Coronary artery (tissue), 2 donors: ENCODE measurements around the gene SLC25A5.

Experiments used
- DNase-seq: peaks from one replicate; pipeline ENCODE4 v3.0.0-alpha.2; 2017; ENCODE audit warnings: low spot score
- H3K27ac ChIP-seq, 2 donors: fragments of 200-600 bp; sonication (generic); one replicate each; pipeline ENCODE4 v1.5.1; 2016 to 2019
- H3K4me3 ChIP-seq: fragments of 200-600 bp; sonication (generic); 2 replicates; pipeline ENCODE4 v1.5.1; 2016; ENCODE audit warnings: mild to moderate bottlenecking, moderate library complexity
- CTCF ChIP-seq: fragments of 200-600 bp; sonication (generic); IDR thresholded peaks from one replicate; pipeline ENCODE4 v1.5.1; 2019; ENCODE audit warnings: antibody characterized with exemption

The SLC25A5 gene

GRCh38 chrX:119475389-119476101, 7.3 kb downstream of the SLC25A5 start:
- no peak for TF ChIP-seq CTCF
- no peak overlapping the region for H3K4me3 ChIP-seq
- no peak overlapping the region for H3K27ac ChIP-seq
- DNase-seq, result no peak

- no peak for TF ChIP-seq CTCF
- Histone ChIP-seq H3K27ac (no peak overlapping the region), H3K4me3 (no peak overlapping the region)
- no peak for DNase-seq
These were observed 9.6 kb downstream of the SLC25A5 start for GRCh38 chrX:119477812-119478232.

GRCh38 chrX:119478504-119478903, 10.3 kb downstream of the SLC25A5 start:
- Histone ChIP-seq H3K27ac (no peak overlapping the region), H3K4me3 (no peak overlapping the region)
- TF ChIP-seq CTCF, result no peak
- DNase-seq, result no peak

GRCh38 chrX:119479845-119480244, 11.6 kb downstream of the SLC25A5 start:
- no peak for TF ChIP-seq CTCF
- Histone ChIP-seq H3K27ac (no peak overlapping the region), H3K4me3 (no peak overlapping the region)
- DNase-seq, result no peak

- TF ChIP-seq CTCF, result no peak
- Histone ChIP-seq H3K27ac (no peak overlapping the region), H3K4me3 (no peak overlapping the region)
- no peak for DNase-seq
These were observed 13.1 kb downstream of the SLC25A5 start for GRCh38 chrX:119481323-119481801.

- no peak for TF ChIP-seq CTCF
- H3K27ac ChIP-seq, result peak overlapping the region in 1 of 2 donors; percentile 65
- H3K4me3 ChIP-seq, result peak overlapping the region; percentile 67
- no peak for DNase-seq
These were observed 13.8 kb downstream of the SLC25A5 start for GRCh38 chrX:119482041-119482440.
